ENCODE results near the gene ELK4. TPM values are rescaled to one million over a fixed set of nuclear protein-coding genes. Genes with fewer than 3 reads are reported as not detected.

Gene ELK4
- total and polyA plus RNA-seq, 2 of the 4 experiments (the other 2 are of a cell fraction), result 4.6 to 11.3 TPM

DNA sequence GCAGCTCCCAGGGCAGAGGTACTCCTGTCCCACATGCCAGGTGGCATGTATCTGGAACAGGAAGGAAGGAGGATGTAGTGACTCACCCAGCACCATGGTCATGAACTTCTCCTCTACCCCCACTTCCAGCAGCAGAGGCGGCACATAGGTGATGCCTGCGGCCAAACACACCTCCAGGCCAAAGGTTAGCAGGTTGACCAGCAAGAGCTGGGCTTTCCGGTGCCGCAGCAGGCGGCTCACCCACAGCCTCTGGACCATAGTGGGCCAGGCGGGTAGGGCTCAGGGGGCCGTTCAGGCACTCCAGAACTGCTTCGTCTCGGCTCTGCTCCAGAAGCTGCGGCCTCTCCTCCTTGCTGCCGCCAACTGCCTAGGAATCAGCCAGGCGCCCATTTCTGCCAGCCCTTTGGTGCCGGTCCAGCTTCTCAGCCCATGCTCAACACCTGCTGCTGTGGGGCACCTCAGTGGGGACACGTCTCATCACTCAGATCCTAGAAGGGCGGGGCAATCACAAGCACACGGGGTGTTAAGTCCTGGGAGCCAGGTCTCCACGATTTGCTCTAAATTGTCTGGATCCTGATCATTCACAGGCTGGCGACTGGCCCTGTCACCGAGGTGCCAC, 32.7 kb upstream of the ELK4 start (continued):
- TF ChIP-seq, protein P1, sequence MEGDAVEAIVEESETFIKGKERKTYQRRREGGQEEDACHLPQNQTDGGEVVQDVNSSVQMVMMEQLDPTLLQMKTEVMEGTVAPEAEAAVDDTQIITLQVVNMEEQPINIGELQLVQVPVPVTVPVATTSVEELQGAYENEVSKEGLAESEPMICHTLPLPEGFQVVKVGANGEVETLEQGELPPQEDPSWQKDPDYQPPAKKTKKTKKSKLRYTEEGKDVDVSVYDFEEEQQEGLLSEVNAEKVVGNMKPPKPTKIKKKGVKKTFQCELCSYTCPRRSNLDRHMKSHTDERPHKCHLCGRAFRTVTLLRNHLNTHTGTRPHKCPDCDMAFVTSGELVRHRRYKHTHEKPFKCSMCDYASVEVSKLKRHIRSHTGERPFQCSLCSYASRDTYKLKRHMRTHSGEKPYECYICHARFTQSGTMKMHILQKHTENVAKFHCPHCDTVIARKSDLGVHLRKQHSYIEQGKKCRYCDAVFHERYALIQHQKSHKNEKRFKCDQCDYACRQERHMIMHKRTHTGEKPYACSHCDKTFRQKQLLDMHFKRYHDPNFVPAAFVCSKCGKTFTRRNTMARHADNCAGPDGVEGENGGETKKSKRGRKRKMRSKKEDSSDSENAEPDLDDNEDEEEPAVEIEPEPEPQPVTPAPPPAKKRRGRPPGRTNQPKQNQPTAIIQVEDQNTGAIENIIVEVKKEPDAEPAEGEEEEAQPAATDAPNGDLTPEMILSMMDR (conservative IDR thresholded peaks at IDR 0.05; ENCODE audit: low read depth, low read length), result no peak
- TF ChIP-seq RCOR1 (IDR thresholded peaks at IDR 0.05; ENCODE audit: insufficient replicate concordance, low read length), result no peak
- no peak for TF ChIP-seq SMC3 (IDR thresholded peaks at IDR 0.05; ENCODE audit: low read depth, low read length)
- no peak for TF ChIP-seq MXI1 (IDR thresholded peaks at IDR 0.05; ENCODE audit: borderline replicate concordance, low read depth, low read length)
- TF ChIP-seq MAFK (IDR thresholded peaks at IDR 0.05; ENCODE audit: low read depth, low read length), result no peak
